RPMI8226 (cell line): ENCODE measurements around the gene RBMS3.
A peak's percentile ranks its signal among the peaks of the same experiment; 100 is the strongest.
"Not testable (repeated sequence)": the region's sequence is repeated elsewhere in the genome, so short reads cannot be mapped to it uniquely, and the experiment has no call there.

Experiments
- DNase-seq: peaks from one replicate; pipeline ENCODE4 v3.0.0-alpha.2; 2015

The RBMS3 gene

GRCh38 chr3:29758434-29759322, 477.8 kb downstream of the RBMS3 start:
- DNase-seq: no peak

- no peak for DNase-seq
Observed at GRCh38 chr3:29759411-29760225, 478.7 kb downstream of the RBMS3 start.

- no peak for DNase-seq
Observed at GRCh38 chr3:29760226-29760685, 479.4 kb downstream of the RBMS3 start.

- no peak for DNase-seq
Observed at GRCh38 chr3:29761517-29761916, 480.6 kb downstream of the RBMS3 start.

- DNase-seq: no peak
Observed at GRCh38 chr3:29763115-29763514, 482.2 kb downstream of the RBMS3 start.

- DNase-seq: no peak
Observed at GRCh38 chr3:29764041-29764440, 483.2 kb downstream of the RBMS3 start.

- peak; percentile 59 for DNase-seq
Observed at GRCh38 chr3:29764603-29765254, 483.9 kb downstream of the RBMS3 start.

GRCh38 chr3:29771602-29772001, 490.7 kb downstream of the RBMS3 start:
- DNase-seq: no peak

GRCh38 chr3:29772436-29772835, 491.6 kb downstream of the RBMS3 start:
- no peak for DNase-seq

- no peak for DNase-seq
Observed at GRCh38 chr3:29773481-29773880, 492.6 kb downstream of the RBMS3 start.

- no peak for DNase-seq
Observed at GRCh38 chr3:29775340-29775739, 494.5 kb downstream of the RBMS3 start.

GRCh38 chr3:29777869-29778268, 497.0 kb downstream of the RBMS3 start:
- no peak for DNase-seq

GRCh38 chr3:29789686-29790085, 508.8 kb downstream of the RBMS3 start:
- DNase-seq: no peak

GRCh38 chr3:29796808-29797207, 515.9 kb downstream of the RBMS3 start:
- DNase-seq: no peak

- no peak for DNase-seq
Observed at GRCh38 chr3:29802057-29802456, 521.2 kb downstream of the RBMS3 start.

- DNase-seq: no peak
Observed at GRCh38 chr3:29804044-29804443, 523.2 kb downstream of the RBMS3 start.

GRCh38 chr3:29805757-29806156, 524.9 kb downstream of the RBMS3 start:
- DNase-seq: no peak

GRCh38 chr3:29808324-29808723, 527.5 kb downstream of the RBMS3 start:
- not testable (repeated sequence) for DNase-seq

- DNase-seq: no peak
Observed at GRCh38 chr3:29822071-29822470, 541.2 kb downstream of the RBMS3 start.

GRCh38 chr3:29823233-29823632, 542.4 kb downstream of the RBMS3 start:
- DNase-seq: no peak

- DNase-seq: no peak
Observed at GRCh38 chr3:29826712-29827111, 545.8 kb downstream of the RBMS3 start.

- no peak for DNase-seq
Observed at GRCh38 chr3:29827756-29828155, 546.9 kb downstream of the RBMS3 start.

- no peak for DNase-seq
Observed at GRCh38 chr3:29829340-29829739, 548.5 kb downstream of the RBMS3 start.
